HCT116 (cell line): ENCODE measurements around the gene SUPV3L1.

Experiments used
- CTCF ChIP-seq, 3 experiments: fragments of 200-600 bp in 1 of 3; sonication (generic) in 1 of 3; IDR thresholded peaks in 2 of 3; conservative IDR thresholded peaks in 1 of 3; 2 replicates each; pipeline ENCODE4 v1.5.1; 2012 to 2017; ENCODE audit warnings: low read depth in 2 of 3, low read length in 2 of 3, antibody characterized with exemption in 1 of 3, borderline replicate concordance in 1 of 3, control low read depth in 1 of 3, mild to moderate bottlenecking in 1 of 3, mixed read lengths in 1 of 3, mixed run types in 1 of 3, moderate library complexity in 1 of 3; ENCODE audit not compliant: insufficient read depth in 1 of 3
- EGR1 ChIP-seq: IDR thresholded peaks from 2 replicates; pipeline ENCODE4 v1.6.1; 2012; ENCODE audit warnings: low read depth
- EZH2 ChIP-seq: fragments of 200-600 bp; sonication (generic); IDR thresholded peaks from 2 replicates; pipeline ENCODE4 v1.6.1; 2017; ENCODE audit warnings: antibody characterized with exemption, mixed run types
- EZH2phosphoT487 ChIP-seq: fragments of 200-600 bp; IDR thresholded peaks from 2 replicates; pipeline ENCODE4 v1.6.1; 2018; ENCODE audit warnings: antibody characterized with exemption, borderline replicate concordance
- JUND ChIP-seq: IDR thresholded peaks from 2 replicates; pipeline ENCODE4 v1.6.1; 2012
- MAX ChIP-seq: IDR thresholded peaks from 2 replicates; pipeline ENCODE4 v1.6.1; 2012
- POLR2A ChIP-seq: IDR thresholded peaks from 2 replicates; pipeline ENCODE4 v1.7.0; 2011; ENCODE audit warnings: borderline replicate concordance; ENCODE audit not compliant: insufficient read depth, insufficient read length; ENCODE audit errors: extremely low read depth
- SRF ChIP-seq: IDR thresholded peaks from 2 replicates; pipeline ENCODE4 v1.6.1; 2012; ENCODE audit warnings: low read depth
- TCF7L2 ChIP-seq: IDR thresholded peaks from 2 replicates; pipeline ENCODE4 v1.7.0; 2011; ENCODE audit warnings: borderline replicate concordance, inconsistent platforms; ENCODE audit not compliant: insufficient read depth, insufficient read length; ENCODE audit errors: extremely low read depth
- YY1 ChIP-seq: IDR thresholded peaks from 2 replicates; pipeline ENCODE4 v1.6.1; 2011; ENCODE audit warnings: low read length, low read depth, moderate library complexity, mild to moderate bottlenecking; ENCODE audit not compliant: insufficient replicate concordance; ENCODE audit errors: extremely low read depth
- ZNF274 ChIP-seq: fragments of 200-500 bp; sonication (Bioruptor generic); IDR thresholded peaks from 2 replicates; pipeline ENCODE4 v1.6.1; 2014; ENCODE audit warnings: mild to moderate bottlenecking, low read depth, low read length, inconsistent platforms

- no peak for TF ChIP-seq CTCF (IDR thresholded peaks at IDR 0.05 in 2 of 3, conservative IDR thresholded peaks at IDR 0.05 in 1 of 3; ENCODE audit: borderline replicate concordance in 1 of 3, insufficient read depth in 1 of 3, low read depth in 2 of 3, low read length in 2 of 3)
- no peak for TF ChIP-seq EZH2
- TF ChIP-seq TCF7L2: no peak
- TF ChIP-seq POLR2A: no peak
- TF ChIP-seq MAX: no peak
- TF ChIP-seq JUND: no peak
- TF ChIP-seq EZH2phosphoT487: no peak
- TF ChIP-seq ZNF274: no peak
- no peak for TF ChIP-seq EGR1
- no peak for TF ChIP-seq SRF
- TF ChIP-seq YY1: no peak
Observed at GRCh38 chr10:69146759-69147158, 33.3 kb upstream of the SUPV3L1 start.
